Ishikawa (cell line): Measurements from ENCODE around the gene ITGB1.

ENCODE experiments used
- CEBPB ChIP-seq: IDR thresholded peaks from 2 replicates; pipeline ENCODE4 v1.6.1; 2012
- CREB1 ChIP-seq: IDR thresholded peaks from 2 replicates; pipeline ENCODE4 v1.6.1; 2012; ENCODE audit warnings: low read depth
- EGR1 ChIP-seq: IDR thresholded peaks from 2 replicates; pipeline ENCODE4 v1.6.1; 2012
- EP300 ChIP-seq: IDR thresholded peaks from 2 replicates; pipeline ENCODE4 v1.6.1; 2012; ENCODE audit warnings: borderline replicate concordance
- FOXM1 ChIP-seq: IDR thresholded peaks from 2 replicates; pipeline ENCODE4 v1.6.1; 2012; ENCODE audit warnings: low read depth, borderline replicate concordance
- MAX ChIP-seq: IDR thresholded peaks from 2 replicates; pipeline ENCODE4 v1.6.1; 2012
- NFIC ChIP-seq: IDR thresholded peaks from 2 replicates; pipeline ENCODE4 v1.6.1; 2012
- RAD21 ChIP-seq: IDR thresholded peaks from 2 replicates; pipeline ENCODE4 v1.6.1; 2012; ENCODE audit warnings: low read depth
- TAF1 ChIP-seq: IDR thresholded peaks from 2 replicates; pipeline ENCODE4 v1.6.1; 2012; ENCODE audit warnings: low read depth, mild to moderate bottlenecking
- TCF12 ChIP-seq: IDR thresholded peaks from 2 replicates; pipeline ENCODE4 v1.6.1; 2012; ENCODE audit warnings: low read depth
- USF1 ChIP-seq: IDR thresholded peaks from 2 replicates; pipeline ENCODE4 v1.6.1; 2012
- YY1 ChIP-seq: IDR thresholded peaks from 2 replicates; pipeline ENCODE4 v1.6.1; 2012; ENCODE audit warnings: low read depth
- ZBTB7A ChIP-seq: IDR thresholded peaks from 2 replicates; pipeline ENCODE4 v1.6.1; 2012; ENCODE audit warnings: low read depth
- TF ChIP-seq, protein P1 (sequence below): IDR thresholded peaks from 2 replicates; pipeline ENCODE4 v1.6.1; 2012; ENCODE audit warnings: low read depth, mild to moderate bottlenecking

DNA sequence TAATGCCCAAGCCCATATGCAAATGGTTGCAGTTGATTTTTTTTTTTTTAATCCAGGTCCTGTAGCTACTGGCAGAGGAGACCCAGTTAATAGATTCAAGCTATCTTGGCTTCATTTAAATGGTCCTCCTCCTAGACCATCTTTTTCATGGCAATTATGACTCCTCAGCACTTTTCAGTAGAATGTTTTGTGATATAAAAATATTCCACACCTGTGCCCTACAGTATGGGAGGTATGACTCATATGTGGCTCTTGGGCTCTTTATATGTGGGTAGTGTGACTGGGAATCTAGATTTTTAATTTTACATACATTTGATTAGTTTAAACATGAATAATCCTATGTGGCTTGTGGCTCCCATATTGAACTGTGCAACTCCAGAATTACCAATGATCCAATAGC is 80.1 kb downstream of the ITGB1 start:
- TF ChIP-seq CEBPB (no peak), ZBTB7A (no peak), EGR1 (no peak), EP300 (no peak), NFIC (no peak), MAX (no peak), RAD21 (no peak), TCF12 (no peak), TAF1 (no peak), CREB1 (no peak), YY1 (no peak), USF1 (no peak), FOXM1 (no peak)
- TF ChIP-seq, protein P1, sequence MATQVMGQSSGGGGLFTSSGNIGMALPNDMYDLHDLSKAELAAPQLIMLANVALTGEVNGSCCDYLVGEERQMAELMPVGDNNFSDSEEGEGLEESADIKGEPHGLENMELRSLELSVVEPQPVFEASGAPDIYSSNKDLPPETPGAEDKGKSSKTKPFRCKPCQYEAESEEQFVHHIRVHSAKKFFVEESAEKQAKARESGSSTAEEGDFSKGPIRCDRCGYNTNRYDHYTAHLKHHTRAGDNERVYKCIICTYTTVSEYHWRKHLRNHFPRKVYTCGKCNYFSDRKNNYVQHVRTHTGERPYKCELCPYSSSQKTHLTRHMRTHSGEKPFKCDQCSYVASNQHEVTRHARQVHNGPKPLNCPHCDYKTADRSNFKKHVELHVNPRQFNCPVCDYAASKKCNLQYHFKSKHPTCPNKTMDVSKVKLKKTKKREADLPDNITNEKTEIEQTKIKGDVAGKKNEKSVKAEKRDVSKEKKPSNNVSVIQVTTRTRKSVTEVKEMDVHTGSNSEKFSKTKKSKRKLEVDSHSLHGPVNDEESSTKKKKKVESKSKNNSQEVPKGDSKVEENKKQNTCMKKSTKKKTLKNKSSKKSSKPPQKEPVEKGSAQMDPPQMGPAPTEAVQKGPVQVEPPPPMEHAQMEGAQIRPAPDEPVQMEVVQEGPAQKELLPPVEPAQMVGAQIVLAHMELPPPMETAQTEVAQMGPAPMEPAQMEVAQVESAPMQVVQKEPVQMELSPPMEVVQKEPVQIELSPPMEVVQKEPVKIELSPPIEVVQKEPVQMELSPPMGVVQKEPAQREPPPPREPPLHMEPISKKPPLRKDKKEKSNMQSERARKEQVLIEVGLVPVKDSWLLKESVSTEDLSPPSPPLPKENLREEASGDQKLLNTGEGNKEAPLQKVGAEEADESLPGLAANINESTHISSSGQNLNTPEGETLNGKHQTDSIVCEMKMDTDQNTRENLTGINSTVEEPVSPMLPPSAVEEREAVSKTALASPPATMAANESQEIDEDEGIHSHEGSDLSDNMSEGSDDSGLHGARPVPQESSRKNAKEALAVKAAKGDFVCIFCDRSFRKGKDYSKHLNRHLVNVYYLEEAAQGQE, result no peak
